Pancreas (tissue), 10 donors: ENCODE measurements around the gene GPN3. TPM values are rescaled to one million over a fixed set of nuclear protein-coding genes. Genes with fewer than 3 reads are reported as not detected.
A peak's percentile ranks its signal among the peaks of the same experiment; 100 is the strongest.

Experiments
- ATAC-seq, 4 donors: fragments of 200-7000 bp; cut with Tn5 transposase; one replicate each; pipeline versions ENCODE4 v1.8.0 to v1.9.1; 2020; ENCODE audit warnings: mild to moderate bottlenecking in 4 of 4, moderate library complexity in 4 of 4
- DNase-seq, 6 donors: peaks; one replicate each; pipeline ENCODE4 v3.0.0-alpha.2; 2020
- FAIRE-seq: peaks from 2 replicates; lab custom pipeline; 2012; peaks lifted over from hg19 to GRCh38; lab: Jason Lieb, UNC
- H3K27ac ChIP-seq, 4 donors: fragments of 200-600 bp; sonication (generic); 1 replicate in 3 of 4; 2 replicates in 1 of 4; pipeline versions ENCODE4 v1.5.0 to v1.8.0; 2020
- H3K27me3 ChIP-seq, 4 donors: fragments of 200-600 bp; one replicate each; pipeline ENCODE4 v1.8.0; 2021
- H3K36me3 ChIP-seq, 3 donors: fragments of 200-600 bp; sonication (generic) in 1 of 3; one replicate each; pipeline versions ENCODE4 v1.5.0 to v1.8.0; 2020 to 2021
- H3K4me1 ChIP-seq, 3 donors: fragments of 200-600 bp; one replicate each; pipeline ENCODE4 v1.8.0; 2021
- H3K4me3 ChIP-seq, 4 donors: fragments of 200-600 bp; sonication (generic) in 2 of 4; one replicate each; pipeline versions ENCODE4 v1.5.0 to v1.8.0; 2020 to 2021
- H3K9me3 ChIP-seq, 4 donors: fragments of 200-600 bp; one replicate each; pipeline ENCODE4 v1.8.0; 2021
- CTCF ChIP-seq, 4 donors: fragments of 200-600 bp; sonication (generic) in 3 of 4; IDR thresholded peaks; one replicate each; pipeline versions ENCODE4 v1.5.0 to v1.8.0; 2021; ENCODE audit warnings: antibody characterized with exemption in 4 of 4
- WGBS, 2 donors: extraction: QIAGEN DNeasy Blood & Tissue Kit; methylation state at CpG; one replicate each; pipeline ENCODE4 v1.1.7; 2013; 5-methylcytosine and 5-hydroxymethylcytosine counted together
- intact Hi-C, 3 donors: fragments of 100-400 bp; cut with DNase I; formaldehyde crosslinking; loops; one replicate each; pipeline versions ENCODE4 v1.11.1 to v1.14.2; 2022
- polyA plus RNA-seq, 2 donors: library from polyadenylated mRNA; stranded (reverse); fragments of 200-250 nt; gene quantifications; one replicate each; pipeline ENCODE4 v1.2.3, GENCODE V29; 2013
- total RNA-seq, 6 donors: library from RNA; stranded (reverse); fragmentation: NEBNext Ultra II Directional in 4 of 6; extraction: Animal tissue kit (Norgen Biotek cat#: 25700) in 4 of 6; gene quantifications; one replicate each; pipeline versions ENCODE4 v1.2.1 to v1.2.4, GENCODE V29; 2021 to 2023
- donor health status: healthy with polysubstance abuse.
- donor health status: DM: no; HTN: no; CAD: no; lungs with moderate emphysema.
- donor health status: DM: no; HTN: no; CAD: no.
- donor health status: control.
- donor health status: control.
- donor health status: Bipolar disorder and iron deficiency.
- donor health status: DM: yes; HTN: yes; CAD: no.
- donor health status: DM: no; HTN: no; CAD: no.
- donor health status: DM: no; HTN: no; CAD: no.
- donor health status: DM: yes; HTN: yes; CAD: no.

The GPN3 gene
- 10 to 100 TPM in 4 of 6 donors, 1 to 10 TPM in 2; 6.8 to 11.5 (median 10.2) TPM for total RNA-seq
- 10 to 100 TPM in 1 of 2 donors, 1 to 10 TPM in 1; 6.8 to 11.1 TPM for polyA plus RNA-seq

GRCh38 chr12:110468214-110469048, at the start of gene GPN3, which contains the start of gene FAM216A:
TSS of gene GPN3 (minus strand) at chr12:110468257. CDS start at chr12:110468203, 54 bp downstream.
TSS of gene FAM216A (plus strand) at chr12:110468845. CDS start at chr12:110468876, 31 bp downstream.
- peak within 1 kb of the TSS; percentile 73 to 88 (median 78) for H3K27ac ChIP-seq
- WGBS, 2 donors, result 0 to 1% methylated on average over 73 to 78 of the region's 78 CpGs
- intact Hi-C loops, result no loop called here
- no peak for TF ChIP-seq CTCF (IDR thresholded peaks at IDR 0.05)
- H3K4me1 ChIP-seq, result peaks cover 7 to 11% (median 7%) of the 10 kb centered on the region in 3 donors
- peak within 1 kb of the TSS; percentile 49 to 76 (median 67) for H3K4me3 ChIP-seq
- FAIRE-seq (peak; percentile 59), ATAC-seq (peak; percentile 92 to 96 (median 96)), DNase-seq (peak; percentile 94 to 98 (median 96))
- no peaks in the 10 kb centered on the region for H3K9me3 ChIP-seq
- H3K27me3 ChIP-seq, result no peaks in the 10 kb centered on the region
- no peaks in the 10 kb centered on the region for H3K36me3 ChIP-seq

- DNase-seq (no peak), ATAC-seq (no peak), FAIRE-seq (no peak)
- intact Hi-C loops, result loop anchor here in 2 of 3 donors (10.0 kb wide), 2 partner anchors 78 to 88 kb away; no protein-coding TSS in a partner anchor
- H3K4me3 ChIP-seq, result no peak overlapping the region
- no peak for TF ChIP-seq CTCF (IDR thresholded peaks at IDR 0.05)
- H3K27ac ChIP-seq, result no peak overlapping the region
- no peaks in the 10 kb centered on the region for H3K9me3 ChIP-seq
- WGBS, 2 donors, result 66 to 91% methylated on average over 3 of the region's 3 CpGs
- no peaks in the 10 kb centered on the region for H3K36me3 ChIP-seq
- H3K27me3 ChIP-seq, result no peaks in the 10 kb centered on the region
- H3K4me1 ChIP-seq, result no peaks in the 10 kb centered on the region
Observed at GRCh38 chr12:110516995-110517394, 48.9 kb upstream of the GPN3 start.

GRCh38 chr12:110514363-110514762, 46.3 kb upstream of the GPN3 start:
- 50 to 58% methylated on average over 1 of the region's 1 CpG for WGBS, 2 donors
- FAIRE-seq (no peak), DNase-seq (no peak), ATAC-seq (no peak)
- H3K27me3 ChIP-seq, result no peaks in the 10 kb centered on the region
- H3K4me1 ChIP-seq, result no peaks in the 10 kb centered on the region
- no peak for TF ChIP-seq CTCF (IDR thresholded peaks at IDR 0.05)
- H3K9me3 ChIP-seq, result no peaks in the 10 kb centered on the region
- H3K36me3 ChIP-seq, result no peaks in the 10 kb centered on the region
- no peak overlapping the region for H3K4me3 ChIP-seq
- intact Hi-C loops, result loop anchor here (5.0 to 10.0 kb wide), 3 partner anchors 80 to 90 kb away; no protein-coding TSS in a partner anchor
- H3K27ac ChIP-seq, result no peak overlapping the region

GRCh38 chr12:110513842-110514241, 45.8 kb upstream of the GPN3 start:
- Histone ChIP-seq H3K27ac (no peak overlapping the region), H3K4me3 (no peak overlapping the region), H3K4me1 (no peaks in the 10 kb centered on the region), H3K36me3 (no peaks in the 10 kb centered on the region), H3K27me3 (no peaks in the 10 kb centered on the region), H3K9me3 (no peaks in the 10 kb centered on the region)
- 63 to 79% methylated on average over 6 of the region's 6 CpGs for WGBS, 2 donors
- ATAC-seq, result no peak
- no peak for DNase-seq
- no peak for TF ChIP-seq CTCF (IDR thresholded peaks at IDR 0.05)
- no peak for FAIRE-seq
- intact Hi-C loops, result loop anchor here (5.0 to 10.0 kb wide), 3 partner anchors 81 to 91 kb away; no protein-coding TSS in a partner anchor
